KMS-11 (cell line): ENCODE results near the gene RNASE7.

ENCODE experiments used
- H2AFZ ChIP-seq: fragments of 200-600 bp; sonication (generic); 2 replicates; pipeline ENCODE4 v1.6.1; 2016; ENCODE audit warnings: antibody characterized with exemption, mixed run types, low read depth
- H3K27ac ChIP-seq: fragments of 200-600 bp; sonication (generic); 2 replicates; pipeline ENCODE4 v1.6.1; 2016; ENCODE audit warnings: mild to moderate bottlenecking, mixed run types
- H3K27me3 ChIP-seq: fragments of 200-600 bp; sonication (generic); 2 replicates; pipeline ENCODE4 v1.6.1; 2017; ENCODE audit warnings: mild to moderate bottlenecking, low read depth, mixed run types, moderate library complexity; ENCODE audit not compliant: insufficient read depth
- H3K36me3 ChIP-seq: fragments of 200-600 bp; sonication (generic); 2 replicates; pipeline ENCODE4 v1.6.1; 2017; ENCODE audit warnings: mild to moderate bottlenecking, mixed run types; ENCODE audit not compliant: insufficient read depth
- H3K4me1 ChIP-seq: fragments of 200-600 bp; sonication (generic); 2 replicates; pipeline ENCODE4 v1.6.1; 2016; ENCODE audit warnings: mild to moderate bottlenecking, low read depth, mixed run types; ENCODE audit not compliant: poor library complexity, severe bottlenecking
- H3K4me2 ChIP-seq: fragments of 200-600 bp; sonication (generic); 2 replicates; pipeline ENCODE4 v1.7.0; 2016; ENCODE audit warnings: mild to moderate bottlenecking, mixed run types
- H3K4me3 ChIP-seq: fragments of 200-600 bp; sonication (generic); IDR thresholded peaks from 2 replicates; pipeline ENCODE4 v1.6.1; 2017; ENCODE audit warnings: low read depth, low read length, mixed read lengths; ENCODE audit not compliant: insufficient read depth
- H3K79me2 ChIP-seq: fragments of 200-600 bp; sonication (generic); 2 replicates; pipeline ENCODE4 v1.6.1; 2016; ENCODE audit warnings: low read depth, mixed run types; ENCODE audit not compliant: insufficient read depth
- H3K9ac ChIP-seq: fragments of 200-600 bp; sonication (generic); 2 replicates; pipeline ENCODE4 v1.6.1; 2016; ENCODE audit warnings: mild to moderate bottlenecking, mixed run types
- H4K20me1 ChIP-seq: fragments of 200-600 bp; sonication (generic); 2 replicates; pipeline ENCODE4 v1.6.1; 2016; ENCODE audit warnings: mild to moderate bottlenecking, mixed run types; ENCODE audit not compliant: insufficient read depth
- CTCF ChIP-seq: fragments of 200-600 bp; sonication (generic); conservative IDR thresholded peaks from 2 replicates; pipeline ENCODE4 v1.6.1; 2017; ENCODE audit warnings: low read depth, mild to moderate bottlenecking, antibody characterized with exemption, low read length, moderate library complexity, mixed read lengths

Gene RNASE7

GRCh38 chr14:21072031-21072473 lies 29.9 kb downstream of the RNASE7 start:
- peak overlapping the region; percentile 75 for H2AFZ ChIP-seq
- H3K4me3 ChIP-seq = no peak overlapping the region

GRCh38 chr14:21072781-21073339 lies 30.7 kb downstream of the RNASE7 start:
- no peaks in the 10 kb centered on the region for H3K36me3 ChIP-seq
- no peak overlapping the region for H3K4me2 ChIP-seq
- no peaks in the 10 kb centered on the region for H3K27me3 ChIP-seq
- H3K4me1 ChIP-seq = peaks cover 8% of the 10 kb centered on the region
- H3K4me3 ChIP-seq = no peak overlapping the region
- no peak overlapping the region for H3K9ac ChIP-seq
- H3K79me2 ChIP-seq = no peaks in the 10 kb centered on the region
- H3K27ac ChIP-seq = no peak overlapping the region
- TF ChIP-seq CTCF = no peak
- H2AFZ ChIP-seq = no peak overlapping the region
- H4K20me1 ChIP-seq = no peaks in the 10 kb centered on the region

More at GRCh38 chr14:21072031-21072473, 29.9 kb downstream of the RNASE7 start:
- Histone ChIP-seq H3K4me1 (peaks cover 8% of the 10 kb centered on the region), H3K9ac (peak overlapping the region; percentile 50; the same call in 1 of the 2 replicates), H3K27ac (peak overlapping the region; percentile 46; the same call in 1 of the 2 replicates), H3K4me2 (peak overlapping the region; percentile 69; the same call in 1 of the 2 replicates), H3K36me3 (no peaks in the 10 kb centered on the region), H4K20me1 (no peaks in the 10 kb centered on the region), H3K79me2 (no peaks in the 10 kb centered on the region), H3K27me3 (no peaks in the 10 kb centered on the region)
- TF ChIP-seq CTCF = no peak

GRCh38 chr14:21073921-21074320 lies 31.8 kb downstream of the RNASE7 start:
- Histone ChIP-seq H3K27me3 (no peaks in the 10 kb centered on the region), H3K27ac (no peak overlapping the region), H3K79me2 (no peaks in the 10 kb centered on the region), H2AFZ (no peak overlapping the region), H3K9ac (no peak overlapping the region), H3K4me1 (peaks cover 8% of the 10 kb centered on the region), H3K4me3 (no peak overlapping the region), H4K20me1 (no peaks in the 10 kb centered on the region), H3K4me2 (no peak overlapping the region), H3K36me3 (no peaks in the 10 kb centered on the region)
- TF ChIP-seq CTCF = no peak

- H3K79me2 ChIP-seq = no peaks in the 10 kb centered on the region
- no peak overlapping the region for H3K4me3 ChIP-seq
- no peak for TF ChIP-seq CTCF
- no peaks in the 10 kb centered on the region for H3K27me3 ChIP-seq
- H2AFZ ChIP-seq = no peak overlapping the region
- no peak overlapping the region for H3K9ac ChIP-seq
- H4K20me1 ChIP-seq = no peaks in the 10 kb centered on the region
- no peak overlapping the region for H3K4me2 ChIP-seq
- H3K4me1 ChIP-seq = peaks cover 8% of the 10 kb centered on the region
- H3K36me3 ChIP-seq = no peaks in the 10 kb centered on the region
- no peak overlapping the region for H3K27ac ChIP-seq
Observed at GRCh38 chr14:21074398-21075272, 32.5 kb downstream of the RNASE7 start.
